Measurements from ENCODE around the gene PRKN.

GRCh38 chr6:161372422-161372793, 1355.2 kb downstream of the PRKN start:
- TF ChIP-seq YY1 (tag by site-specific recombination; IDR thresholded peaks at IDR 0.05): no peak
- TF ChIP-seq CTCF (tag by site-specific recombination; IDR thresholded peaks at IDR 0.05): no peak
- no peak for TF ChIP-seq BCL11A (tag by site-specific recombination; IDR thresholded peaks at IDR 0.05; ENCODE audit: low read depth)
- no peak for TF ChIP-seq PRDM4 (tag by site-specific recombination; IDR thresholded peaks at IDR 0.05)
- TF ChIP-seq MZF1 (tag by site-specific recombination; IDR thresholded peaks at IDR 0.05; ENCODE audit: borderline replicate concordance): no peak
- TF ChIP-seq PRDM1 (tag by site-specific recombination; IDR thresholded peaks at IDR 0.05): no peak
- no peak for TF ChIP-seq ZNF621 (tag by site-specific recombination; IDR thresholded peaks at IDR 0.05)
- TF ChIP-seq MEIS1 (CRISPR knock-in tag; IDR thresholded peaks at IDR 0.05; ENCODE audit: borderline replicate concordance): no peak
- no peak for TF ChIP-seq ZNF624 (tag by site-specific recombination; IDR thresholded peaks at IDR 0.05)
- no peak for TF ChIP-seq ZNF362 (tag by site-specific recombination; IDR thresholded peaks at IDR 0.05)
- TF ChIP-seq HOXA7 (CRISPR knock-in tag; IDR thresholded peaks at IDR 0.05; ENCODE audit: borderline replicate concordance): no peak
